ENCODE data around the gene TMEM223. TPM values are rescaled to one million over a fixed set of nuclear protein-coding genes. Genes with fewer than 3 reads are reported as not detected.

The TMEM223 gene
- total and polyA plus RNA-seq, 9 of the 15 experiments (the other 6 are each of a cell fraction or from before 2014, with no cell fraction given), result 5.9 to 34.5 (median 19.6) TPM

DNA sequence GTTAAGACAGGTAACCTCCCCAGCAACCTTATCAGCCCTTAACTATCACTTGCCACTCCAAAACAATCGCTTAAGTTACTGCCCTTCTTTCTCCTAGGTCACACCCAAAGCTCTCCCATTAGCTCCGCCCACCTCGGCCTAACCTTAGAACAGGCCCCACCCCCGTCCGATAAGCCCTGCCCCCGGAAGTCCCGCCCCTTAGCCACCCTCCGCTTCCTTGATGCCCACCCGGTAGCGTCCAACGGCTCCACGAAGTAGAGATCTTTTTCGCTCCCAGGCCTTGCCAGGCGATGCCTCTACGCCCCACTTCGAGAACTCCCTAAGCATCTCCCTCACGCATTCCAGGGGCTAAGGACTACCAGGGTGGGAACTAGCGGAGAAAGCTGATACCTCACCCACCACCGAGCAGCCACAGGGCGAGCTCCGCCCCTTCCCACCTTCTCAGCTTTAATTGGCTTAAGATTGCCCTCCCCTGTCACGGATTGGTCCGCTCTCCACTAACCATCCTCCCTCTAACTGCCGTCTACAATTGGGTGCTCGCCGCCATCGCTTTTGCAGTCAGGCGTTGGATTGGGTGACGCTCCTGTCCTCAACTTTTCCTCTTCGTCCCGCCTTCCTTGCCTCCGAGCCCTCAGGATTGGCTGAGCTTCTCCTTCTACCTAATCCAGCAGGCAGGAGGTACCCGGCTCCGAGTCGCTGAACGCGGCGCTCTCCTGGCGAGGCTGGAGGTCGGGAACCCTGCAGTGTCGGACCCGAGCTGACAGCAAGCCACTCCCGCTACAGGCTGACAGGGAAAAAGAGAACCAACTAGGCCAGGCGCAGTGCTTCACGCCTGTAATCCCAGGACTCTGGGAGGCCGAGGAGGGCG, 37.8 kb downstream of the TMEM223 start, which contains the start of gene ZBTB3 (continued):
- TF ChIP-seq MECOM (CRISPR knock-in tag; IDR thresholded peaks at IDR 0.05), result no peak
- no peak for TF ChIP-seq CHD1 (IDR thresholded peaks at IDR 0.05; ENCODE audit: low read length)
- TF ChIP-seq, protein P1, sequence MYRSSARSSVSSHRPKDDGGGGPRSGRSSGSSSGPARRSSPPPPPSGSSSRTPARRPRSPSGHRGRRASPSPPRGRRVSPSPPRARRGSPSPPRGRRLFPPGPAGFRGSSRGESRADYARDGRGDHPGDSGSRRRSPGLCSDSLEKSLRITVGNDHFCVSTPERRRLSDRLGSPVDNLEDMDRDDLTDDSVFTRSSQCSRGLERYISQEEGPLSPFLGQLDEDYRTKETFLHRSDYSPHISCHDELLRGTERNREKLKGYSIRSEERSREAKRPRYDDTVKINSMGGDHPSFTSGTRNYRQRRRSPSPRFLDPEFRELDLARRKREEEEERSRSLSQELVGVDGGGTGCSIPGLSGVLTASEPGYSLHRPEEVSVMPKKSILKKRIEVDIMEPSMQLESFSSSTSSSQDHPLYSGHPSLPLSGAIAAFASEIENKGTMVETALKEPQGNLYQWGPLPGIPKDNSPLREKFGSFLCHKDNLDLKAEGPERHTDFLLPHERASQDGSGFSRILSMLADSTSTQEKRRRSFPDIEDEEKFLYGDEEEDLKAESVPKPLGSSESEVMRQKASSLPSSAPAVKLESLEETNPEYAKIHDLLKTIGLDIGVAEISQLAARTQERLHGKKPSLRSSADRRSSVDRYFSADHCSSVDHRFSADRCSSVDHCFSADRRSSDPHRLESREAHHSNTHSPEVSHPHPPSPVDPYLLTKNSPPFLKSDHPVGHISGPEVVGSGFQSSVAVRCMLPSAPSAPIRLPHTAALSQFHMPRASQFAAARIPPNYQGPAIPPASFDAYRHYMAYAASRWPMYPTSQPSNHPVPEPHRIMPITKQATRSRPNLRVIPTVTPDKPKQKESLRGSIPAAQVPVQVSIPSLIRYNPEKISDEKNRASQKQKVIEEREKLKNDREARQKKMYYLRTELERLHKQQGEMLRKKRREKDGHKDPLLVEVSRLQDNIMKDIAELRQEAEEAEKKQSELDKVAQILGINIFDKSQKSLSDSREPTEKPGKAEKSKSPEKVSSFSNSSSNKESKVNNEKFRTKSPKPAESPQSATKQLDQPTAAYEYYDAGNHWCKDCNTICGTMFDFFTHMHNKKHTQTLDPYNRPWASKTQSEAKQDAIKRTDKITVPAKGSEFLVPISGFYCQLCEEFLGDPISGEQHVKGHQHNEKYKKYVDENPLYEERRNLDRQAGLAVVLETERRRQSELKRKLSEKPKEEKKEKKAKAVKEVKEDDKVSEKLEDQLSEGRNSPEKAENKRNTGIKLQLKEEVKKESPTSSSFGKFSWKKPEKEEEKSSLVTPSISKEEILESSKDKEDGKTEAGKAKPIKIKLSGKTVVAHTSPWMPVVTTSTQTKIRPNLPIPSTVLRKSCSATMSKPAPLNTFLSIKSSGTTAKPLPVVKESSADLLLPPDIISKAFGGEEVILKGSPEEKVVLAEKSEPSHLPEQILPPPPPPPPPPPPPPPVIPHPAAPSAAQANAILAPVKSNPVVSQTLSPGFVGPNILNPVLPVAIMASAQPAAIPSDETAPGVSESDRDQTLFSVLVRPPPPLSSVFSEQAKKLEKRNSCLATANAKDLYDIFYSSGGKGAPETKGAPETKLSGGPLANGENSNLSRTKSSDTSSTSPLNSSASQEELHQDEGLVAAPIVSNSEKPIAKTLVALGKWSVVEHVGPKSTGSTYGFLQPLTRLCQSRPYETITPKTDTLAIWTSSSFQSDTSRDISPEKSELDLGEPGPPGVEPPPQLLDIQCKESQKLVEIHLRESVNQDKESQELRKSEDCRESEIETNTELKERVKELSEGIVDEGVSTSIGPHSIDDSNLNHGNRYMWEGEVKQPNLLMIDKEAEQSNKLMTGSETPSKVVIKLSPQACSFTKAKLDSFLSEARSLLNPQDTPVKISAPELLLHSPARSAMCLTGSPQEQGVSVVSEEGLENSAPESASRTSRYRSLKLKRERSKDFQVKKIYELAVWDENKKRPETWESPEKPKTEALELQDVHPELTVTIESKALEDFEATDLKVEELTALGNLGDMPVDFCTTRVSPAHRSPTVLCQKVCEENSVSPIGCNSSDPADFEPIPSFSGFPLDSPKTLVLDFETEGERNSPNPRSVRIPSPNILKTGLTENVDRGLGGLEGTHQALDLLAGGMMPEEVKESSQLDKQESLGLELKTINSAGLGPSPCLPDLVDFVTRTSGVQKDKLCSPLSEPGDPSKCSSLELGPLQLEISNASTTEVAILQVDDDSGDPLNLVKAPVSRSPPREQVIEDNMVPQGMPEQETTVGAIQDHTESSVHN (IDR thresholded peaks at IDR 0.05; ENCODE audit: borderline replicate concordance in 1 of 2, low read depth in 1 of 2), result no peak
- TF ChIP-seq HDAC6 (IDR thresholded peaks at IDR 0.05; ENCODE audit: low read depth, low read length), result no peak

All from K562 (cell line).